H9 (cell line): ENCODE results near the gene ATRN. TPM values are rescaled to one million over a fixed set of nuclear protein-coding genes. Genes with fewer than 3 reads are reported as not detected.

Experiments
- DNase-seq: peaks from one replicate; pipeline ENCODE4 v3.0.0-alpha.2; 2017
- H2AFZ ChIP-seq: one replicate; pipeline ENCODE4 v1.6.1; 2013; ENCODE audit warnings: mild to moderate bottlenecking, low read length, control low read depth, moderate library complexity
- H2AK5ac ChIP-seq: 2 replicates; pipeline ENCODE4 v1.6.1; 2013; ENCODE audit warnings: low read length, control low read depth, mixed read lengths; ENCODE audit not compliant: insufficient read length
- H2BK120ac ChIP-seq: one replicate; pipeline ENCODE4 v1.6.1; 2013; ENCODE audit warnings: low read depth, mild to moderate bottlenecking, low read length, control low read depth, inconsistent platforms; ENCODE audit not compliant: poor library complexity, severe bottlenecking
- H2BK12ac ChIP-seq: 2 replicates; pipeline ENCODE4 v1.6.1; 2013; ENCODE audit warnings: low read length, control low read depth, mixed read lengths, low read depth; ENCODE audit not compliant: insufficient read length
- H2BK15ac ChIP-seq: 2 replicates; pipeline ENCODE4 v1.6.1; 2013; ENCODE audit warnings: low read depth, low read length, control low read depth
- H2BK20ac ChIP-seq: one replicate; pipeline ENCODE4 v1.6.1; 2013; ENCODE audit warnings: low read depth, mild to moderate bottlenecking, low read length, control low read depth, inconsistent platforms; ENCODE audit not compliant: poor library complexity, severe bottlenecking
- H2BK5ac ChIP-seq: 2 replicates; pipeline ENCODE4 v1.6.1; 2013; ENCODE audit warnings: low read length, control low read depth, mixed read lengths; ENCODE audit not compliant: insufficient read length
- H3K14ac ChIP-seq: 2 replicates; pipeline ENCODE4 v1.6.1; 2013; ENCODE audit warnings: low read length, control low read depth; ENCODE audit not compliant: insufficient read depth
- H3K18ac ChIP-seq: 2 replicates; pipeline ENCODE4 v1.6.1; 2013; ENCODE audit warnings: low read depth, mild to moderate bottlenecking, mixed read lengths, low read length, control low read depth; ENCODE audit not compliant: insufficient read length
- H3K23ac ChIP-seq: 2 replicates; pipeline ENCODE4 v1.6.1; 2013; ENCODE audit warnings: low read length, control low read depth, mixed read lengths, low read depth; ENCODE audit not compliant: insufficient read length
- H3K23me2 ChIP-seq: 2 replicates; pipeline ENCODE4 v1.6.1; 2013; ENCODE audit warnings: low read depth, mild to moderate bottlenecking, mixed read lengths, low read length, control low read depth; ENCODE audit not compliant: insufficient read length, poor library complexity, severe bottlenecking
- H3K27ac ChIP-seq: 2 replicates; pipeline ENCODE4 v1.5.1; 2013; ENCODE audit warnings: low read length, control low read depth, mixed read lengths, low read depth; ENCODE audit not compliant: insufficient read length
- H3K27me3 ChIP-seq: 2 replicates; pipeline ENCODE4 v1.6.1; 2013; ENCODE audit warnings: low read length, control low read depth, inconsistent platforms; ENCODE audit not compliant: insufficient read depth
- H3K4ac ChIP-seq: 2 replicates; pipeline ENCODE4 v1.6.1; 2013; ENCODE audit warnings: low read depth, mild to moderate bottlenecking, control low read depth, inconsistent platforms, low read length, moderate library complexity
- H3K4me1 ChIP-seq: 2 replicates; pipeline ENCODE4 v1.6.1; 2013; ENCODE audit warnings: low read length, control low read depth, inconsistent platforms; ENCODE audit not compliant: insufficient read depth
- H3K4me2 ChIP-seq: 2 replicates; pipeline ENCODE4 v1.6.1; 2013; ENCODE audit warnings: low read length, control low read depth, mixed read lengths; ENCODE audit not compliant: insufficient read length, insufficient read depth
- H3K56ac ChIP-seq: 2 replicates; pipeline ENCODE4 v1.6.1; 2013; ENCODE audit warnings: low read depth, mild to moderate bottlenecking, mixed read lengths, low read length, control low read depth; ENCODE audit not compliant: insufficient read length
- H3K79me1 ChIP-seq: 2 replicates; pipeline ENCODE4 v1.6.1; 2013; ENCODE audit warnings: low read depth, mild to moderate bottlenecking, moderate library complexity, low read length, control low read depth, inconsistent platforms; ENCODE audit not compliant: insufficient read depth, poor library complexity, severe bottlenecking
- H3K79me2 ChIP-seq: 2 replicates; pipeline ENCODE4 v1.6.1; 2013; ENCODE audit warnings: low read length, control low read depth, inconsistent platforms; ENCODE audit not compliant: insufficient read depth
- H3K9ac ChIP-seq: 2 replicates; pipeline ENCODE4 v1.6.1; 2013; ENCODE audit warnings: low read length, control low read depth, mixed read lengths; ENCODE audit not compliant: insufficient read length; ENCODE audit errors: extremely low read depth
- H3K9me3 ChIP-seq: one replicate; pipeline ENCODE4 v1.6.1; 2013; ENCODE audit warnings: low read depth, low read length, inconsistent platforms; ENCODE audit not compliant: control insufficient read depth
- H3T11ph ChIP-seq: one replicate; pipeline ENCODE4 v1.6.1; 2013; ENCODE audit warnings: mild to moderate bottlenecking, low read length, control low read depth, inconsistent platforms
- H4K20me1 ChIP-seq: one replicate; pipeline ENCODE4 v1.6.1; 2013; ENCODE audit not compliant: control insufficient read depth, insufficient read length, insufficient read depth
- H4K5ac ChIP-seq: 2 replicates; pipeline ENCODE4 v1.6.1; 2013; ENCODE audit warnings: low read depth, mild to moderate bottlenecking, mixed read lengths, low read length, control low read depth; ENCODE audit not compliant: insufficient read length
- H4K8ac ChIP-seq: replicated peaks from 2 replicates; pipeline ENCODE4 v1.6.1; 2013; ENCODE audit warnings: low read length, control low read depth, mixed read lengths, low read depth; ENCODE audit not compliant: insufficient read length
- H4K91ac ChIP-seq: 2 replicates; pipeline ENCODE4 v1.6.1; 2013; ENCODE audit warnings: low read depth, mild to moderate bottlenecking, moderate library complexity, mixed read lengths, low read length, control low read depth; ENCODE audit not compliant: insufficient read length
- H3K27ac Mint-ChIP-seq, 3 experiments: 2 replicates in 2 of 3; 3 replicates in 1 of 3; pipeline ENCODE4 v1.8.0; 2020 to 2021; ENCODE audit warnings: mixed read lengths in 3 of 3, mild to moderate bottlenecking in 1 of 3, moderate library complexity in 1 of 3
- H3K27me3 Mint-ChIP-seq: 2 replicates; pipeline ENCODE4 v1.8.0; 2021; ENCODE audit warnings: low read depth, mild to moderate bottlenecking, moderate library complexity, mixed read lengths
- H3K36me3 Mint-ChIP-seq, 3 experiments: 2 replicates in 2 of 3; 3 replicates in 1 of 3; pipeline ENCODE4 v1.8.0; 2020 to 2021; ENCODE audit warnings: low read depth in 3 of 3, mixed read lengths in 3 of 3; ENCODE audit not compliant: insufficient read depth in 1 of 3
- H3K4me1 Mint-ChIP-seq, 2 experiments: 2 replicates each; pipeline ENCODE4 v1.8.0; 2020; ENCODE audit warnings: mixed read lengths in 2 of 2
- H3K4me3 Mint-ChIP-seq, 2 experiments: 2 replicates in 1 of 2; 3 replicates in 1 of 2; pipeline ENCODE4 v1.8.0; 2020 to 2021; ENCODE audit warnings: mild to moderate bottlenecking in 2 of 2, mixed read lengths in 2 of 2, moderate library complexity in 1 of 2
- H3K9me3 Mint-ChIP-seq, 2 experiments: 2 replicates in 1 of 2; 3 replicates in 1 of 2; pipeline ENCODE4 v1.8.0; 2020; ENCODE audit warnings: mild to moderate bottlenecking in 2 of 2, mixed read lengths in 2 of 2, moderate library complexity in 1 of 2
- WGBS: extraction: QIAGEN DNeasy Blood & Tissue Kit; methylation state at CpG from one replicate; pipeline ENCODE4 v1.1.7; 2013; ENCODE audit warnings: missing lambda C conversion rate, low lambda C conversion rate, mixed read lengths; ENCODE audit not compliant: insufficient read length; ENCODE audit errors: extremely low coverage; 5-methylcytosine and 5-hydroxymethylcytosine counted together
- total RNA-seq: library from RNA; stranded (reverse); gene quantifications from 2 replicates; pipeline ENCODE4 v1.2.1, GENCODE V29; 2021
- TF ChIP-seq, protein P1 (sequence below): fragments of 200-600 bp; sonication (generic); conservative IDR thresholded peaks from 3 replicates; pipeline ENCODE4 v1.8.0; 2021; ENCODE audit warnings: antibody characterized with exemption, mild to moderate bottlenecking

ATRN gene
- total RNA-seq, 1 experiment from 2014 or later: 23.1 TPM

GRCh38 chr20:3646067-3646440 lies 175.2 kb downstream of the ATRN start:
- Histone ChIP-seq H2AFZ (no peak overlapping the region), H4K91ac (no peak overlapping the region), H3T11ph (no peak overlapping the region), H2BK120ac (no peak overlapping the region), H3K23ac (no peak overlapping the region), H3K9ac (no peak overlapping the region), H3K4me1 (no peaks in the 10 kb centered on the region), H3K27ac (no peak overlapping the region), H2BK12ac (no peak overlapping the region), H4K8ac (no peak overlapping the region), H3K27me3 (no peaks in the 10 kb centered on the region), H3K4ac (no peak overlapping the region), H3K4me2 (no peak overlapping the region), H3K23me2 (no peaks in the 10 kb centered on the region), H3K56ac (no peak overlapping the region), H3K18ac (no peak overlapping the region), H2BK20ac (no peak overlapping the region), H2AK5ac (no peak overlapping the region), H3K14ac (no peak overlapping the region), H3K79me2 (no peaks in the 10 kb centered on the region), H3K9me3 (no peaks in the 10 kb centered on the region), H3K79me1 (no peaks in the 10 kb centered on the region), H4K5ac (no peak overlapping the region), H2BK15ac (no peak overlapping the region), H4K20me1 (no peaks in the 10 kb centered on the region), H2BK5ac (no peak overlapping the region)
- TF ChIP-seq, protein P1, sequence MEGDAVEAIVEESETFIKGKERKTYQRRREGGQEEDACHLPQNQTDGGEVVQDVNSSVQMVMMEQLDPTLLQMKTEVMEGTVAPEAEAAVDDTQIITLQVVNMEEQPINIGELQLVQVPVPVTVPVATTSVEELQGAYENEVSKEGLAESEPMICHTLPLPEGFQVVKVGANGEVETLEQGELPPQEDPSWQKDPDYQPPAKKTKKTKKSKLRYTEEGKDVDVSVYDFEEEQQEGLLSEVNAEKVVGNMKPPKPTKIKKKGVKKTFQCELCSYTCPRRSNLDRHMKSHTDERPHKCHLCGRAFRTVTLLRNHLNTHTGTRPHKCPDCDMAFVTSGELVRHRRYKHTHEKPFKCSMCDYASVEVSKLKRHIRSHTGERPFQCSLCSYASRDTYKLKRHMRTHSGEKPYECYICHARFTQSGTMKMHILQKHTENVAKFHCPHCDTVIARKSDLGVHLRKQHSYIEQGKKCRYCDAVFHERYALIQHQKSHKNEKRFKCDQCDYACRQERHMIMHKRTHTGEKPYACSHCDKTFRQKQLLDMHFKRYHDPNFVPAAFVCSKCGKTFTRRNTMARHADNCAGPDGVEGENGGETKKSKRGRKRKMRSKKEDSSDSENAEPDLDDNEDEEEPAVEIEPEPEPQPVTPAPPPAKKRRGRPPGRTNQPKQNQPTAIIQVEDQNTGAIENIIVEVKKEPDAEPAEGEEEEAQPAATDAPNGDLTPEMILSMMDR: no peak
- no peaks in the 10 kb centered on the region for H3K4me1 Mint-ChIP-seq
- H3K27me3 Mint-ChIP-seq: no peaks in the 10 kb centered on the region
- no peak overlapping the region for H3K27ac Mint-ChIP-seq
- peaks cover 0 to 10% (median under 1%) of the 10 kb centered on the region in 3 experiments; a peak in 4 of 7 replicates for H3K36me3 Mint-ChIP-seq
- DNase-seq: no peak
- H3K9me3 Mint-ChIP-seq: no peaks in the 10 kb centered on the region
- no peak overlapping the region for H3K4me3 Mint-ChIP-seq
- no CpG with 5 or more reads among the region's 5 CpGs for WGBS
